ENCODE data around the gene ANKRD18A.
"Not testable (repeated sequence)": the region's sequence is repeated elsewhere in the genome, so short reads cannot be mapped to it uniquely, and the experiment has no call there.

Gene ANKRD18A

GRCh38 chr9:38622951-38623350 lies 2.6 kb upstream of the ANKRD18A start:
- DNase-seq: no peak

- DNase-seq: no peak
These were observed 1.9 kb upstream of the ANKRD18A start for GRCh38 chr9:38622288-38622674.

GRCh38 chr9:38621434-38622287 lies 1.3 kb upstream of the ANKRD18A start:
- no peak for DNase-seq

GRCh38 chr9:38619556-38620447 lies 594 bp downstream of the ANKRD18A start:
- DNase-seq: no peak

GRCh38 chr9:38598029-38598745 lies 22.2 kb downstream of the ANKRD18A start:
- DNase-seq: not testable (repeated sequence)

GRCh38 chr9:38595117-38595516 lies 25.3 kb downstream of the ANKRD18A start:
- DNase-seq: not testable (repeated sequence)

- DNase-seq: not testable (repeated sequence)
These were observed 28.9 kb downstream of the ANKRD18A start for GRCh38 chr9:38591346-38592063.

GRCh38 chr9:38583765-38584164 lies 36.6 kb downstream of the ANKRD18A start:
- not testable (repeated sequence) for DNase-seq

GRCh38 chr9:38580112-38580511 lies 40.3 kb downstream of the ANKRD18A start:
- DNase-seq: not testable (repeated sequence)

- DNase-seq: not testable (repeated sequence)
These were observed 44.2 kb downstream of the ANKRD18A start for GRCh38 chr9:38576181-38576580.

GRCh38 chr9:38566048-38566447 lies 54.3 kb downstream of the ANKRD18A start:
- DNase-seq: not testable (repeated sequence)

GRCh38 chr9:38565178-38565577 lies 55.2 kb downstream of the ANKRD18A start:
- DNase-seq: not testable (repeated sequence)

- not testable (repeated sequence) for DNase-seq
These were observed 56.5 kb downstream of the ANKRD18A start for GRCh38 chr9:38563911-38564310.

GRCh38 chr9:38561134-38561533 lies 59.3 kb downstream of the ANKRD18A start:
- not testable (repeated sequence) for DNase-seq

GRCh38 chr9:38559172-38559571 lies 61.2 kb downstream of the ANKRD18A start:
- DNase-seq: not testable (repeated sequence)

- DNase-seq: not testable (repeated sequence)
These were observed 62.6 kb downstream of the ANKRD18A start for GRCh38 chr9:38557746-38558145.

GRCh38 chr9:38554966-38555365 lies 65.4 kb downstream of the ANKRD18A start:
- not testable (repeated sequence) for DNase-seq

- DNase-seq: not testable (repeated sequence)
These were observed 67.4 kb downstream of the ANKRD18A start for GRCh38 chr9:38553019-38553418.

- DNase-seq: not testable (repeated sequence)
These were observed 73.8 kb downstream of the ANKRD18A start for GRCh38 chr9:38546497-38547163.

GRCh38 chr9:38540535-38540934 lies 79.9 kb downstream of the ANKRD18A start:
- not testable (repeated sequence) for DNase-seq

- DNase-seq: no peak
These were observed 91.1 kb downstream of the ANKRD18A start for GRCh38 chr9:38529317-38529716.

GRCh38 chr9:38527503-38527902 lies 92.9 kb downstream of the ANKRD18A start:
- DNase-seq: no peak

Measured in NCI-H1417 treated with DMSO at 0.1 percent for 48 hours (cell line).